ENCODE measurements around the gene DGKA. TPM values are rescaled to one million over a fixed set of nuclear protein-coding genes. Genes with fewer than 3 reads are reported as not detected.
A peak's percentile ranks its signal among the peaks of the same experiment; 100 is the strongest.

Gene DGKA
- total and polyA plus RNA-seq, 2 of the 13 experiments (the other 11 are each of a cell fraction or from before 2014, with no cell fraction given), result 2.4 to 5.4 TPM

DNA sequence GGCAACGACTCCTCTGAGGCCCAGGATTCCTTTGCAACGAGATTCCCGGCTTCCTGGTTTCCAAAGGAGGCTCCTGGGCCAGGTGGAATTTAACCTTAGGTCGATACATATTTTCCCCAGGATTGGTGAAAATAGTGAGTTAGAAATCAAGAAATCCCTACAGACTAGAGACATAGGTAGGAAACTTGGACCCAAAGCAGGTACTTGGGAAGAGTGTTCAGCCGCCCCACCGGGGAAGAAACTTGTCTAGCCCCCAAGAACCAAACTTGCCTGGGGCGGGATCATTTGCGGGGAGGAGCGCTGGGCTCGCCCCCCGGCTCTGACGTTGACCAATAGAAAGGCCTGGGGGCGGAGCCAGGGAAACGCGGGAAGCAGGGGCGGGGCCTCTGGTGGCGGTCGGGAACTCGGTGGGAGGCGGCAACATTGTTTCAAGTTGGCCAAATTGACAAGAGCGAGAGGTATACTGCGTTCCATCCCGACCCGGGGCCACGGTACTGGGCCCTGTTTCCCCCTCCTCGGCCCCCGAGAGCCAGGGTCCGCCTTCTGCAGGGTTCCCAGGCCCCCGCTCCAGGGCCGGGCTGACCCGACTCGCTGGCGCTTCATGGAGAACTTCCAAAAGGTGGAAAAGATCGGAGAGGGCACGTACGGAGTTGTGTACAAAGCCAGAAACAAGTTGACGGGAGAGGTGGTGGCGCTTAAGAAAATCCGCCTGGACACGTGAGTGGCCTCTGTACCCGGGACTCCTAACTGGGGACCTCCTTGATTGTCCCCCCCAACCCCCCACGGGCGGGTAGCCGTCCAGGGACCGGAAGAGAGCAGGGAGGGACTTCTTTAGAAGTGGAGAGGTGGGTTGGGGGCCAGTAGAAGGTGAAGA, 35.7 kb downstream of the DGKA start, which contains the start of gene CDK2 (continued):
- TF ChIP-seq, protein P1, sequence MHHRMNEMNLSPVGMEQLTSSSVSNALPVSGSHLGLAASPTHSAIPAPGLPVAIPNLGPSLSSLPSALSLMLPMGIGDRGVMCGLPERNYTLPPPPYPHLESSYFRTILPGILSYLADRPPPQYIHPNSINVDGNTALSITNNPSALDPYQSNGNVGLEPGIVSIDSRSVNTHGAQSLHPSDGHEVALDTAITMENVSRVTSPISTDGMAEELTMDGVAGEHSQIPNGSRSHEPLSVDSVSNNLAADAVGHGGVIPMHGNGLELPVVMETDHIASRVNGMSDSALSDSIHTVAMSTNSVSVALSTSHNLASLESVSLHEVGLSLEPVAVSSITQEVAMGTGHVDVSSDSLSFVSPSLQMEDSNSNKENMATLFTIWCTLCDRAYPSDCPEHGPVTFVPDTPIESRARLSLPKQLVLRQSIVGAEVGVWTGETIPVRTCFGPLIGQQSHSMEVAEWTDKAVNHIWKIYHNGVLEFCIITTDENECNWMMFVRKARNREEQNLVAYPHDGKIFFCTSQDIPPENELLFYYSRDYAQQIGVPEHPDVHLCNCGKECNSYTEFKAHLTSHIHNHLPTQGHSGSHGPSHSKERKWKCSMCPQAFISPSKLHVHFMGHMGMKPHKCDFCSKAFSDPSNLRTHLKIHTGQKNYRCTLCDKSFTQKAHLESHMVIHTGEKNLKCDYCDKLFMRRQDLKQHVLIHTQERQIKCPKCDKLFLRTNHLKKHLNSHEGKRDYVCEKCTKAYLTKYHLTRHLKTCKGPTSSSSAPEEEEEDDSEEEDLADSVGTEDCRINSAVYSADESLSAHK (CRISPR knock-in tag; IDR thresholded peaks at IDR 0.05; ENCODE audit: borderline replicate concordance), result no peak
- TF ChIP-seq ZNF430 (CRISPR knock-in tag; IDR thresholded peaks at IDR 0.05) (peak; percentile 21; the same call in 1 of the 2 replicates), CREM (IDR thresholded peaks at IDR 0.05) (peak; percentile 62; the same call in 1 of the 2 replicates), CREM (CRISPR knock-in tag; IDR thresholded peaks at IDR 0.05) (no peak), NFYB (CRISPR knock-in tag; IDR thresholded peaks at IDR 0.05) (peak; percentile 86), NFYC (CRISPR knock-in tag; IDR thresholded peaks at IDR 0.05) (peak; percentile 80), ZNF841 (CRISPR knock-in tag; IDR thresholded peaks at IDR 0.05; ENCODE audit: borderline replicate concordance) (no peak), ZFX (CRISPR knock-in tag; IDR thresholded peaks at IDR 0.05; ENCODE audit: low read depth) (peak; percentile 73; the same call in 1 of the 2 replicates), ZBTB3 (CRISPR knock-in tag; IDR thresholded peaks at IDR 0.05; ENCODE audit: borderline replicate concordance, low read depth) (0 out of 2 replicates have a peak, but pooled peaks have one; percentile 76), PHF21A (CRISPR knock-in tag; IDR thresholded peaks at IDR 0.05) (peak; percentile 31; the same call in 1 of the 2 replicates), MXI1 (IDR thresholded peaks at IDR 0.05; ENCODE audit: borderline replicate concordance, low read depth, low read length) (0 out of 3 replicates have a peak, but pooled peaks have one; percentile 40), PHF8 (CRISPR knock-in tag; IDR thresholded peaks at IDR 0.05) (peak; percentile 69), SNAI1 (CRISPR knock-in tag; IDR thresholded peaks at IDR 0.05; ENCODE audit: borderline replicate concordance) (0 out of 2 replicates have a peak, but pooled peaks have one; percentile 47), SRY (CRISPR knock-in tag; IDR thresholded peaks at IDR 0.05) (0 out of 2 replicates have a peak, but pooled peaks have one; percentile 55), EEA1 (CRISPR knock-in tag; IDR thresholded peaks at IDR 0.05; ENCODE audit: borderline replicate concordance) (no peak), ZNF143 (CRISPR knock-in tag; IDR thresholded peaks at IDR 0.05) (0 out of 2 replicates have a peak, but pooled peaks have one; percentile 12), ASH2L (IDR thresholded peaks at IDR 0.05; ENCODE audit: insufficient read length, low read depth, low read length) (peak; percentile 77), XRCC5 (optimal IDR thresholded peaks at IDR 0.05; ENCODE audit: low read length) (peak; percentile 22)
- TF ChIP-seq, protein P2, sequence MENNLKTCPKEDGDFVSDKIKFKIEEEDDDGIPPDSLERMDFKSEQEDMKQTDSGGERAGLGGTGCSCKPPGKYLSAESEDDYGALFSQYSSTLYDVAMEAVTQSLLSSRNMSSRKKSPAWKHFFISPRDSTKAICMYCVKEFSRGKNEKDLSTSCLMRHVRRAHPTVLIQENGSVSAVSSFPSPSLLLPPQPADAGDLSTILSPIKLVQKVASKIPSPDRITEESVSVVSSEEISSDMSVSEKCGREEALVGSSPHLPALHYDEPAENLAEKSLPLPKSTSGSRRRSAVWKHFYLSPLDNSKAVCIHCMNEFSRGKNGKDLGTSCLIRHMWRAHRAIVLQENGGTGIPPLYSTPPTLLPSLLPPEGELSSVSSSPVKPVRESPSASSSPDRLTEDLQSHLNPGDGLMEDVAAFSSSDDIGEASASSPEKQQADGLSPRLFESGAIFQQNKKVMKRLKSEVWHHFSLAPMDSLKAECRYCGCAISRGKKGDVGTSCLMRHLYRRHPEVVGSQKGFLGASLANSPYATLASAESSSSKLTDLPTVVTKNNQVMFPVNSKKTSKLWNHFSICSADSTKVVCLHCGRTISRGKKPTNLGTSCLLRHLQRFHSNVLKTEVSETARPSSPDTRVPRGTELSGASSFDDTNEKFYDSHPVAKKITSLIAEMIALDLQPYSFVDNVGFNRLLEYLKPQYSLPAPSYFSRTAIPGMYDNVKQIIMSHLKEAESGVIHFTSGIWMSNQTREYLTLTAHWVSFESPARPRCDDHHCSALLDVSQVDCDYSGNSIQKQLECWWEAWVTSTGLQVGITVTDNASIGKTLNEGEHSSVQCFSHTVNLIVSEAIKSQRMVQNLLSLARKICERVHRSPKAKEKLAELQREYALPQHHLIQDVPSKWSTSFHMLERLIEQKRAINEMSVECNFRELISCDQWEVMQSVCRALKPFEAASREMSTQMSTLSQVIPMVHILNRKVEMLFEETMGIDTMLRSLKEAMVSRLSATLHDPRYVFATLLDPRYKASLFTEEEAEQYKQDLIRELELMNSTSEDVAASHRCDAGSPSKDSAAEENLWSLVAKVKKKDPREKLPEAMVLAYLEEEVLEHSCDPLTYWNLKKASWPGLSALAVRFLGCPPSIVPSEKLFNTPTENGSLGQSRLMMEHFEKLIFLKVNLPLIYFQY (CRISPR knock-in tag; IDR thresholded peaks at IDR 0.05; ENCODE audit: borderline replicate concordance), result 0 out of 2 replicates have a peak, but pooled peaks have one; percentile 53
